ENCODE measurements around the gene KDM4C.
"Not testable (repeated sequence)": the region's sequence is repeated elsewhere in the genome, so short reads cannot be mapped to it uniquely, and the experiment has no call there.

Gene KDM4C

DNA sequence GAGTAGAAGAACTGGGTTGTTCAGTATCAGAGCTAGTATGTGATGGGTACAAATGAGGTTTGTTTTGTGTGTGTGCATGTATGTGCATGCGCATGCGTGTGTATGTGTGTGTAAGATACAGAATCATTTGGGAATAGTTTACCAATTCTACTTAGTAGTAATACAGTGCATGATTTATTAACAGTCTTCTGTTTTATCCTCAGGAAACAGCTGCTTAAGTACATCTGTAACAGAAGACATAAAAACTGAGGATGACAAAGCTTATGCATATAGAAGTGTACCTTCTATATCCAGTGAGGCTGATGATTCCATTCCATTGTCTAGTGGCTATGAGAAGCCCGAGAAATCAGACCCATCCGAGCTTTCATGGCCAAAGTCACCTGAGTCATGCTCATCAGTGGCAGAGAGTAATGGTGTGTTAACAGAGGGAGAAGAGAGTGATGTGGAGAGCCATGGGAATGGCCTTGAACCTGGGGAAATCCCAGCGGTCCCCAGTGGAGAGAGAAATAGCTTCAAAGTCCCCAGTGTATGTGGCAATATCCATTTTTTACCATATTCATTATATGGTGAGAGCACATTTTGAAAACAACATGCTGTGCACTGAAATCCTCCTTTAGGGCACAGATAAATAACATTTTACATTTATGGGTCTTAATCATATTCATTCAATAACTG, 228.5 kb downstream of the KDM4C start:
- no peak for DNase-seq

DNA sequence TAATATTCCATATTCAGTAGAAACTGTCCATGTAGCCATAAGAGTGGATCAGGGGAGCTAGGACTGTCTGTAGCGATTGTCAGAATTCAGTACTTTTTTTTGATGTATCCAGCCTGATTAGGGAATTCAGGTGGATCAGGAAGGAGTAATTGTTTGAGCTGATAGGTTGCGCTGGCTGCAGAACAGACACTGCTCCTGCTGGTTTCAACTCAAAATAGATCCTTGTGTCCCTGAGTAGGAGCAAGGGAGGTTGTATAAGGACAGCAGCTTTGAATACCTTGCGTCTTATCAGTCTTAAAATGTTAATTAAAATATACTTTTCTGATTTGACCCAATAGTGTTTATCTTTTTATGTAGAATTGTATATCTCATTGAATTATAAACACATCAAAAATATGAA, 229.6 kb downstream of the KDM4C start:
- no peak for DNase-seq

DNA sequence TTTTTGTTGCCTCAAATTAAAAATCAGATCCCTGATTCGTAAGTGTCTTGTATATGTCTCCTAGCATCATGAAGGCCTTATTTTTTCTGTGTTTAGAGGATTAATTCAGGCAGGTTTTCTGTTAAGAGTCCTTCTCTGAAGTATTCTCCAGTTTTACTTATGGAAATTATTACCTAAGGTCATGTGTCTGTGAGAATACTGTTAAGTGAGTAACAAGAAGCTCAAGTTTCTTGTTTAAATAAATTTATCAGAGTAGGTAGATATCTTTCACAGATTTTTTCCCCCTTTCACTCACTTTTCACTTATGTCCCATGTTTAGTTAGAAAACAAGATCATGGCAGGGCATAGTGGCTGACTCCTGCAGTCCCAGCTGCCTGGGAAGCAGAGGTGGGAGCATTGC, 233.6 kb downstream of the KDM4C start:
- no peak for DNase-seq

- DNase-seq: no peak
These were observed 238.5 kb downstream of the KDM4C start for GRCh38 chr9:6996061-6996854.

DNA sequence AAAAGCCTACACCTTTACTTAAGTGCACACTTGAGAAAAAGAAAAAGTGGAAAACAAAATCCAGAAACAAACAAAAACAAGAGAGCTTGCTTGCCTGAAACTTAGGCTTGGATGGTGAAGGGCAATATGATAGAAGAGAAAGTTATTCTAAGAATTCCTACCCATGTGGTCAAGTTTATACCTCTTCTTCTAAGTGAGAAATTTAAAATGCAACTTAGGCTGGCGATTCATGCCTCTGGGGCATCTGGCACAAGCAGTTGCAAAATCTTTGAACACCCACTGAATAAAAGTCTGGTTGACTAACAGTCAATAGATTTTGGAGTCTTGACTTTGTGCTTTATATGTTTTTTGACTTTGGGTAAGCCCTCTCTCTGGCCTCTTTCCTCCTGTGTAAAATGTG, 239.6 kb downstream of the KDM4C start:
- no peak for DNase-seq

- no peak for DNase-seq
These were observed 242.0 kb downstream of the KDM4C start for GRCh38 chr9:6999794-7000193.

- DNase-seq: no peak
These were observed 243.8 kb downstream of the KDM4C start for GRCh38 chr9:7001571-7001970.

- no peak for DNase-seq
These were observed 246.1 kb downstream of the KDM4C start for GRCh38 chr9:7003861-7004260.

GRCh38 chr9:7006417-7006816, 248.6 kb downstream of the KDM4C start:
- DNase-seq: no peak

GRCh38 chr9:7008411-7008810, 250.6 kb downstream of the KDM4C start:
- DNase-seq: no peak

DNA sequence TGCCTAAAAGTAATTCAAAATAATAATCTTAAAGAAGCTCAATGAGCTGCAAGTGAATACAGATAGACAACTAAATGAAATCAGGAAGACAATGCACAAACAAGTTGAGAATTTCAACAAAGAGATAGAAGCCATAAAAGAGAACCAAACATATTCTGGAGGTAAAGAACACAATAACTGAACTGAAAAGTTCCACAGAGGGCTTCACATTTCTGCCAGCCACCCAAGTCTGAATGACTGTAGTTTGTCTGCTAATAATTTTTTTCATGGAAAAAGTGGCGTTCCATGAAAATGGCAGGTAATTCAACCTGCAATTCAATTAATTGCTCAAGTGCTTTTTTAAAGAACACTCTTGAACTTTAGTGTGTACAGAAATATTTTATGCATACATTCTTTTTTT, 251.3 kb downstream of the KDM4C start:
- DNase-seq: no peak

GRCh38 chr9:7011395-7012067, 253.8 kb downstream of the KDM4C start:
- no peak for DNase-seq

GRCh38 chr9:7027996-7028395, 270.2 kb downstream of the KDM4C start:
- DNase-seq: no peak

GRCh38 chr9:7028591-7028990, 270.8 kb downstream of the KDM4C start:
- no peak for DNase-seq

- DNase-seq: not testable (repeated sequence)
These were observed 273.2 kb downstream of the KDM4C start for GRCh38 chr9:7030943-7031342.

DNA sequence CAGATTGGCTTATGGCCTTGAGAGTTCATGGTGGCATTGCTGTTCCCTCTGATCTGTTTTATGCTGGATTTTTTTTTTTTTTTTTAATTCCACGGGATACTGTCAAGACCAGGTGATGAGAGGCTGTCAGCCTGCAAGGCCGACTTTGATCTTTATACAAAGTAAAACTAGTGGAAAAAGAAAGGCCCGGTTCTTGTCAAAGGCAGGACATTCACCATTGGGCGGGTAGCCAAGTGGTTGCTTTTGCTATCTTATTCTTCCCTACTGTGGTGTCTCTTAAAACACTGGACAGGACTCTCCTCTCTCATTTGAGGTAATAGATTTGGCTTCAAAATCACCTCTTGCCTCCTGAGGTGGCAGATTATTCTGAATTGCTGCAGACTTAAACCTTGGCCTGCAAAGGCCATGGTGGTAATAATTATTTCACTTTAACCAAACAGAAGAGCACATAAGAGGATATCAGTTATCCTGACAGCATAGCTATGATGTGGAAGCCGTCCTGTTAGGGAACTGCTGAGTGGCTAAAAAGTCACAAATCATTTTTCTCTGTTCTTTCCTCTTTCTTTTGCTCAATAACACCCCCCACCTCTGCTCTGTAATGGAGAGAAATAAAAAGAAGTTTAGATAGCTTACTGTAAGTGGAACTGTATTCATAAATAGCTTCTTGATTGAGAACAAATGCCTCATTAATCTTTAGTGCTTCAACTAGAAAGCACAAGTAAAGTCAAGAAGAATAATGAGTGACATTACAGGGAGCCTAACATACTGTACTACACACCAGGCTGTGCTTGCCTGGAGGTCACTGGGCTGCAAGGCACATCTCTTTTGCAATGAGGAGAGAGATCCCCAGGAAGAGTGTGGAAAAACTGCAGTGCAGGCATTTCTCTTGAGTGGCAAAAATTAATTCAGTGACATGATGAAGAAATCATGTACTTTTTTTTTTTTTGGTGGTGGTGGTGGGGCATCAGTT, 275.6 kb downstream of the KDM4C start:
- DNase-seq: no peak

- no peak for DNase-seq
These were observed 279.4 kb downstream of the KDM4C start for GRCh38 chr9:7037176-7037575.

GRCh38 chr9:7042124-7042523, 284.4 kb downstream of the KDM4C start:
- no peak for DNase-seq

- DNase-seq: no peak
These were observed 287.6 kb downstream of the KDM4C start for GRCh38 chr9:7045361-7045760.

DNA sequence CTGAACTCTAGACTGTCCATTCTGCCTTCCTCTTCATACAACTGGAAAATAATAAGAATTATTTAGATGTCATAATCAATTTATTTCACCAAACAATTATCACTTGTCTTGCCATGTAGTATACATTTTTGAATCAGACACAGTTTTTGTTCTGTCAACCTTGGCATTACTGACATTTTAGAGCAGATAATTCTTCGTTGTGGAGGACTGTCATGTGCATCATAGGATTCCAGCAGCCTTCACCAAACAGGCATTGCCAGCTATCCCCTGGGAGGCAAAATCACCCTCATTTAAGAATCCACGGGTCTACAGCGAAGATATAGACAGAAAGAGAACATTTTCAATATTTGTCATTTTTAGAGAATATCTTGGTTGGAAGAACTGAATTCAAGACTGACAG, 293.9 kb downstream of the KDM4C start:
- no peak for DNase-seq

DNA sequence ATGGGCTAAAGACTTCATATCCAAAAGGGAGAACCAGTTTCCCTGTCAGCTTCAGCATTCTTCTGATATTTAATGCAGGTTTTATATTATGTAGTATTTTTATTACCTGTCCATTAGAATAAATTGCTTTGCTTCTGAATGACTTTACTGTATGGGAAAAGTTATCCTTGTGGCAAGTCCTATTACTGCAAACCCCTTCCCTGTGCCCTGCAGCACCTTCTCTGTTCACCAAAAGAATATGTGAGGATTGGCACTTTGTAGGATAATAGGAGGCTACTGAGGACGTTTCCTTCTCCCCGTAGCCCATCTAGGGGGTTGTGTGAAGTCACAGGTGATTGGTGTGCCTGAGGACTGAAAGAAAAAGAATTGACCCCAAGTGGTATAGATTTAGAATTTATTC, 296.1 kb downstream of the KDM4C start:
- DNase-seq: no peak

DNA sequence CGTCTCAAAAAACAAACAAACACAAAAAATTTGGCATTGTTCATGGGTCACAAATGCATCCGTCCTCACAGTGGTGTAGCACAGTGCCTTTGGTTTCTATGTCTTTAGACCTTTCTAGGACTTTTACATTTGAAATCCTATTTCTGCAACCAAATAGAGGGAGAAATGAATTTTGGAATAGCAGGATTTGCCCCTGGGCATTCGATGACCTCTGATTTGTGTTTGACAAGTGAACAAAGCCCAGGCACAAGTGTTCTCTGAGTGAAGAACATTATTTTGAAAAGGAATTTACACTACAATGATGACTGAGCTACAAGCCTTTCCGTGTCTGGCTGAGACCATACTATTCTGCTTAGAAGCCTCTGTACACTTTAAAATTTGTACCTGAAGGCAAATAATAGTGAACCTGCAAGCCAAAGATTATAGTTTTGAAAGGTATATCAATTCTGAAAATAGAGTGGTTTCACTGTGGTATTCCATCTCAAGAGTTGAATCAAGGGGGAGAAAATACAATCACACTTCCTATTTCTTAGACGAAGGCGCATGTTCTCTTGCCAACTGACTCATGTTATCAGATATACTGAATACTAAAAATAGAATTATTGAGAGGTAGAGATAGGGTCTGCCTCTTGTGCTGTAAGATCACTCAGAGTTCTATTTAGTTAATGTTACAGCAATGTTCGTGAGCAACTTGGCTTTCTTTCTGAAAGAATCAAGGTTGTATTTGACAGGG, 297.6 kb downstream of the KDM4C start:
- no peak for DNase-seq

Data from NCI-H2107 (cell line).